ENCODE results near the gene PDIA4. TPM values are rescaled to one million over a fixed set of nuclear protein-coding genes. Genes with fewer than 3 reads are reported as not detected.
"Not testable (repeated sequence)": the region's sequence is repeated elsewhere in the genome, so short reads cannot be mapped to it uniquely, and the experiment has no call there.

Gene PDIA4
- total and polyA plus RNA-seq, 2 donors, result 71.6 to 92.8 TPM

DNA sequence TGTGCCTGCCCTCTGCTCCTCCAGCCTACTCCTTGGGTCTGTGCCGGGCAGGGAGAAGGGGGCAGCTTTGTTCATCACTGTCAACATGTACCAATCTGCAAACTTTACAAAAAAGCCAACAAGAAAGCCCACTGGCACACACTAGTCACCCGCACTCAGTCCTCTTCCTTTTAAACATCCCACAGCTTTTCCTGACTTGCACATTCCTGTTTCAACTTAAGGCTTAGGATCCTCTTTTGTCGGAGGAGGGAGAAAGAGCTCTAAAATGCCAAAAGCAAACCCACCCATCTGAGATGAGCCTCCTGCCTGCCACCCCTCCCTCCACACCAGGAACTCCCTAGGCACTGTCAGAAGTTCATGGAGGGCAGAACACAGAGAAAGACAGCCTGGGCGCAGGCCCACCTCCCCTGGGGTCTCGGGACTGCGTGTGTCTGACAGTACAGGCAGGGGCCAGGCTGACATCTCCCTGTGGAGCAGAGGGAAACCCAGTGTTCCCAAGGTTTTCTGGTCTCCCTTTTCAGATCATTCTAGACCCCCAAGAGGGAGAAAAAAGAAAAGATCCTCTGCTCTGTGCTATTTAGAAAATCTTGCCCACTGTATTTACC is 5.4 kb downstream of the PDIA4 start:
- Histone ChIP-seq H3K27ac (ENCODE audit: low read depth) (no peak overlapping the region), H3K4me1 (ENCODE audit: insufficient read depth) (no peaks in the 10 kb centered on the region), H3K36me3 (ENCODE audit: insufficient read depth) (peaks cover 2% of the 10 kb centered on the region), H3K4me3 (ENCODE audit: low read depth, low read length) (no peak overlapping the region)
- DNase-seq (ENCODE audit: extremely low spot score), result no peak
- WGBS, result 74% methylated on average over 6 of the region's 6 CpGs

DNA sequence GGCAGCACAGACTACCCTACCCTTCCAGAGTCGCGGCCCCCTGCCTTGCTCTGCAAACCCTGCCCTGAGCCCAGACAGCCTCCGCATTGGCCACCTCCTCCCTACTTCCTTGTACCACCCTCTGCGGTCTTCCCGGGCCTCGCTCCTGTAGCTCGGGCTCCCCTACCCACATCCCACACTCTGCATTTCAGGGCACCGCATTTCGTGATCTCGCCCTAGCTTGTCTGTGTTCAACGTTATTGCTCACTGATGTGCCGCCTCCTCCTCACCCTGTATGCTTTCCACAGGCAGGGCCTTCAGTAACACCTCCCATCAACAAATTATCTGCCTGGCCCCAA is 6.6 kb downstream of the PDIA4 start:
- no peaks in the 10 kb centered on the region for H3K4me1 ChIP-seq (ENCODE audit: insufficient read depth)
- H3K27ac ChIP-seq (ENCODE audit: low read depth), result no peak overlapping the region
- peaks cover 2% of the 10 kb centered on the region for H3K36me3 ChIP-seq (ENCODE audit: insufficient read depth)
- no peak overlapping the region for H3K4me3 ChIP-seq (ENCODE audit: low read depth, low read length)
- no peak for DNase-seq (ENCODE audit: extremely low spot score)
- WGBS, result 90% methylated on average over 12 of the region's 12 CpGs

- H3K4me1 ChIP-seq (ENCODE audit: insufficient read depth), result no peaks in the 10 kb centered on the region
- no peak overlapping the region for H3K4me3 ChIP-seq (ENCODE audit: low read depth, low read length)
- WGBS, result 90% methylated on average over 11 of the region's 11 CpGs
- no peak for DNase-seq (ENCODE audit: extremely low spot score)
- H3K36me3 ChIP-seq (ENCODE audit: insufficient read depth), result peaks cover 5% of the 10 kb centered on the region
- H3K27ac ChIP-seq (ENCODE audit: low read depth), result no peak overlapping the region
Observed at GRCh38 chr7:149020483-149020882, 7.8 kb downstream of the PDIA4 start.

DNA sequence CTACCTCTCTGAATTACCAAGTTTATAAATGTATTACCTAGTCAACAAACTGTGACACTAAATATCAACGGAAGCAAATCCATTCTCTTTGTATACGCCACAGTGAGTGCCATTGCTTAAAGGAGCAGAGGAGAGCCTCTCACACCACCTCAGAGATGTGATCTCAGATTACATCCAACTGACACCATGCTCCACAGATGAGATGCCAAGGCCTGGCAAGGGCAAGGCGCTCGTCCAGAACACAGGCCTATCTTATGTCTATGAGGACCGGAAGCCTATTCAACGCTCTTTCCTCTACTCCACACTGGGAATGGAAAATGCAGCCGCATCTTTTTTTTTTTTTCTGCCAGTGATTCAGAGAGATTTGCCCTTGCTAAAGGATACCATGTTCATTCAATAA is 11.4 kb downstream of the PDIA4 start:
- H3K36me3 ChIP-seq (ENCODE audit: insufficient read depth), result peaks cover 8% of the 10 kb centered on the region
- no peak overlapping the region for H3K4me3 ChIP-seq (ENCODE audit: low read depth, low read length)
- no peak overlapping the region for H3K27ac ChIP-seq (ENCODE audit: low read depth)
- H3K4me1 ChIP-seq (ENCODE audit: insufficient read depth), result no peaks in the 10 kb centered on the region
- DNase-seq (ENCODE audit: extremely low spot score), result no peak
- 79% methylated on average over 7 of the region's 7 CpGs for WGBS

DNA sequence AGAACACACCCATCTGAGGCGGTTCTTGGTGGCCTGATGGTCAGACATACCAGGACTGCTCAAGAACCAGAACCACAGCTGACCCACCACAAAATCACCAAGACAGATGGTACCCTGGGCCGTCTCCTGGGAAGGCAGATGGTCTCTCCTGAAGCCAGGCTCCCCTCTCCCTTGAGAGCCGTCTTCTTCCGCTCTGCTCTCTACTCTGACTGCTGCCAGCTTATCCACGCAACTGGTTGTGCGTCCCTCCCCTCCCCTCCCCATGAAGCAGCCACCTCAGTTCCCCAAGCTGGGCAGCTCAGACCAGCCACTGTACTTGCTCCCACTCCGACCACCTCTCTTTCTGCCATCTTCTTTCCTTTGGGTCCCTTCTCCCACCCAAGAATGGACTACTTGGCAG is 14.0 kb downstream of the PDIA4 start:
- Histone ChIP-seq H3K4me1 (ENCODE audit: insufficient read depth) (no peaks in the 10 kb centered on the region), H3K27ac (ENCODE audit: low read depth) (no peak overlapping the region), H3K4me3 (ENCODE audit: low read depth, low read length) (no peak overlapping the region), H3K36me3 (ENCODE audit: insufficient read depth) (peaks cover 10% of the 10 kb centered on the region)
- 89% methylated on average over 7 of the region's 7 CpGs for WGBS
- DNase-seq (ENCODE audit: extremely low spot score), result no peak

GRCh38 chr7:149013876-149014275 is 14.4 kb downstream of the PDIA4 start:
- H3K36me3 ChIP-seq (ENCODE audit: insufficient read depth), result peaks cover 10% of the 10 kb centered on the region
- no peak overlapping the region for H3K27ac ChIP-seq (ENCODE audit: low read depth)
- DNase-seq (ENCODE audit: extremely low spot score), result no peak
- no peak overlapping the region for H3K4me3 ChIP-seq (ENCODE audit: low read depth, low read length)
- 85% methylated on average over 5 of the region's 5 CpGs for whole genome bisulfite sequencing
- no peaks in the 10 kb centered on the region for H3K4me1 ChIP-seq (ENCODE audit: insufficient read depth)

DNA sequence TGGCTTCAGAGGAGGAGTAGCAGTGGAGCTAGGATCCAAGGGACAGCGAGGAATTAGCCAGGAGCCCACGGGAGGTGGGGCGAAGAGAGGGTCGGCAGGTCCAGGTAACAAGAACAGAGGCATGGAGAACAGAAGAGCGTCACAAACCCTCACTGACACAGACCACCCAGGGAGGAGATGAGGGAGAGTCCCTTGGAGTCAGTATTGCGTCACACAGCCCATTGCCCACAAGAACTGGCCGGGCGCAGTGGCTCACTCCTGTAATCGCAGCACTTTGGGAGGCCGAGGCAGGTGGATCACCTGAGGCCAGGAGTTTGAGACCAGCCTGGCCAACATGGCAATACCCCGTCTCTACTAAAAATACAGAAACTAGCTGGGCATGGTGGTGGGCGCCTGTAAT is 15.6 kb downstream of the PDIA4 start:
- H3K4me1 ChIP-seq (ENCODE audit: insufficient read depth); H3K27ac ChIP-seq (ENCODE audit: low read depth); H3K4me3 ChIP-seq (ENCODE audit: low read depth, low read length); H3K36me3 ChIP-seq (ENCODE audit: insufficient read depth); DNase-seq (ENCODE audit: extremely low spot score): not testable (repeated sequence)
- 88% methylated on average over 12 of the region's 12 CpGs for WGBS

DNA sequence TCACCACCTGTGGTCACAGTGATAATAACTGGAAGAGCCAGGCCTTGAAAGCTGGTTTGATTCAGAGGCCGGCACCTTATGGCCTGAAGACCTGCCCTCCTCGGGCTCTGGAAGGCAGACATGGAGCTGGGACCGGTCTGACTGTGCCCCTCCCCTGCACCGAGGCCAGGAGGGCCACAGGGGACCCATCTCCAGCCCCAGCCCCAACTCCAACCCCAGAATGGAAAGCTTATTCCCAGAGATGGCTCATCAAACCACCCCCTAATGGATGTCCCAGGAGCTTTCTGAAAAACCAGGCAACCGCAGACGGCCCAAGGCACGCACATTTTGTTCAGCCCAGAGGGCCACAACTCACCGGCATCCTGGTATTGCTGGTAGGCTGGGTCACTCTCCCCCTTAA is 16.8 kb downstream of the PDIA4 start:
- Histone ChIP-seq H3K4me1 (ENCODE audit: insufficient read depth) (no peaks in the 10 kb centered on the region), H3K4me3 (ENCODE audit: low read depth, low read length) (no peak overlapping the region), H3K27ac (ENCODE audit: low read depth) (no peak overlapping the region), H3K36me3 (ENCODE audit: insufficient read depth) (peaks cover 11% of the 10 kb centered on the region)
- 94% methylated on average over 8 of the region's 8 CpGs for WGBS
- no peak for DNase-seq (ENCODE audit: extremely low spot score)

- no peak overlapping the region for H3K27ac ChIP-seq (ENCODE audit: low read depth)
- DNase-seq (ENCODE audit: extremely low spot score), result no peak
- H3K36me3 ChIP-seq (ENCODE audit: insufficient read depth), result peaks cover 8% of the 10 kb centered on the region
- 95% methylated on average over 5 of the region's 5 CpGs for WGBS
- no peaks in the 10 kb centered on the region for H3K4me1 ChIP-seq (ENCODE audit: insufficient read depth)
- H3K4me3 ChIP-seq (ENCODE audit: low read depth, low read length), result no peak overlapping the region
Observed at GRCh38 chr7:149010451-149010850, 17.9 kb downstream of the PDIA4 start.

DNA sequence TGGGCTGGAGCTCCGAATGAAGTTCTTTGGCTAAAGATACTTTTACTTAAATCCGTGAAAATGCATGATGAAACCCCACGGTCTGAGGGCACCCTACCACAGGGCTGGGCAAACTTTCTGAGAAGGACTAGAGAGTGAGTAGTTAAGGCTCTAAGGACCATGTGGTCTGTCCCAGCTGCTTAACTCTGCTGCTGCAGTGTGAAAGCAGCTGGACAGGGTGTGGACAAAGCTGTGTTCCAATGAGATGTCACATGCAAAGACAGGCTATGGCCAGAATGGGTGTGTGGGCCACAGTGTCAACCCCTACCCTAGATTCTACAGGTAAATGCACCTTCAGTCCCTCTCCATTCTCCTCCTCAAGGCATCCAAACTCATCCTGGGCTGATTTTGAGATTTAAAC is 18.8 kb downstream of the PDIA4 start:
- H3K36me3 ChIP-seq (ENCODE audit: insufficient read depth), result peaks cover 8% of the 10 kb centered on the region

GRCh38 chr7:149007611-149008010 is 20.7 kb downstream of the PDIA4 start:
- H3K4me3 ChIP-seq (ENCODE audit: low read depth, low read length), result no peak overlapping the region
- H3K27ac ChIP-seq (ENCODE audit: low read depth), result no peak overlapping the region
- H3K4me1 ChIP-seq (ENCODE audit: insufficient read depth), result no peaks in the 10 kb centered on the region
- H3K36me3 ChIP-seq (ENCODE audit: insufficient read depth), result peaks cover 10% of the 10 kb centered on the region
- no peak for DNase-seq (ENCODE audit: extremely low spot score)
- WGBS, result 78% methylated on average over 6 of the region's 6 CpGs

More for the DNA sequence above, 18.8 kb downstream of the PDIA4 start:
- no peaks in the 10 kb centered on the region for H3K4me1 ChIP-seq (ENCODE audit: insufficient read depth)
- no peak overlapping the region for H3K4me3 ChIP-seq (ENCODE audit: low read depth, low read length)
- no peak overlapping the region for H3K27ac ChIP-seq (ENCODE audit: low read depth)
- 91% methylated on average over 3 of the region's 3 CpGs for WGBS
- no peak for DNase-seq (ENCODE audit: extremely low spot score)

- Histone ChIP-seq H3K4me3 (ENCODE audit: low read depth, low read length) (no peak overlapping the region), H3K4me1 (ENCODE audit: insufficient read depth) (no peaks in the 10 kb centered on the region), H3K36me3 (ENCODE audit: insufficient read depth) (peaks cover 10% of the 10 kb centered on the region), H3K27ac (ENCODE audit: low read depth) (no peak overlapping the region)
- 75% methylated on average over 3 of the region's 3 CpGs for WGBS
- DNase-seq (ENCODE audit: extremely low spot score), result no peak
Observed at GRCh38 chr7:149007146-149007545, 21.2 kb downstream of the PDIA4 start.

- 84% methylated on average over 10 of the region's 10 CpGs for WGBS
- H3K4me3 ChIP-seq (ENCODE audit: low read depth, low read length), result no peak overlapping the region
- DNase-seq (ENCODE audit: extremely low spot score), result no peak
- no peaks in the 10 kb centered on the region for H3K4me1 ChIP-seq (ENCODE audit: insufficient read depth)
- no peak overlapping the region for H3K27ac ChIP-seq (ENCODE audit: low read depth)
- H3K36me3 ChIP-seq (ENCODE audit: insufficient read depth), result peaks cover 7% of the 10 kb centered on the region
Observed at GRCh38 chr7:149006345-149006725, 22.0 kb downstream of the PDIA4 start.

DNA sequence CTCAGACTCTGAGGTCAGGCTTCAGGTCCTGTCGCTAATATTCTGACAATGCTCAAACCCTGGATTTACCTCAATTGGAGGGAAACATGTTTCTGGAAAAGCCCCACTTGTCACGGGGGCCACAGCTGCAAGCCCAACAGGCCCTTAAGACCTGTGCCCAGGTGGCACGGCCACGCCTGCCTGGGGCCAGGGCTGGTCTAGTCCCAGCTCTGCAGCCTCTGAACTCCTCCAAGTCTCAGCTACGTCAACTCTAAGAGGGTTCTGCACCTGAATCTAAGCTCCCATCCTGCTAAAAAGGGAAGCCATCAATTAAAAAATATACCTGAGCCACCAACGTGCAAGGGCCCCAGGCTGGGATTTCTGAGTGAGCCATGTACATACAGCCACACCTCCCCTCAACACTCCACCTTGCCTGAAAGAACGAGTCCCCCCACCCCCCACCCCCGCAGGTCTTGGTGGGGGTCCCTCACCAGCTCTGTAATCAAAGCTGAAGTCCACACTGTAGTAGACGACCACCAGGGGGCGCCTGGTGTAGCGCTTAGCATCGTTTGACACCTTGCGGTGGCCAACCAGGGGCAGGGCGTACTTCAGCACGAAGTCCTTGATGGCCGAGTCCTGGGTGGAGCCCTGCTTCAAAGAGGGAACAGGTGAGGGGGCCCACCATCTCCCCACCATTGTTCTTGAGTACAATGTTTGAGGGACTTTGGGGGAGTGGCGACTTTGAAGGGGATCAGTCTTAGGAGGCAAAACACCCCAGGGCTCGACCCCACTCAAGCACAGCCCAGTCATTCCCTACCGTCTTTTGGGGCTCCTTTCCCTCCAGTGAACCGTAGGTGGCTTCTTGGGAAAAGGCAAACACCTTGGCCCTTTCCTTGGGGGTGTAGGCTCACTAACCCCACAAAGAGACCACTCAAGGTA is 22.6 kb downstream of the PDIA4 start:
- peaks cover 7% of the 10 kb centered on the region for H3K36me3 ChIP-seq (ENCODE audit: insufficient read depth)
- no peak for DNase-seq (ENCODE audit: extremely low spot score)
- no peak overlapping the region for H3K27ac ChIP-seq (ENCODE audit: low read depth)
- no peak overlapping the region for H3K4me3 ChIP-seq (ENCODE audit: low read depth, low read length)
- 46% methylated on average over 20 of the region's 20 CpGs for WGBS
- H3K4me1 ChIP-seq (ENCODE audit: insufficient read depth), result no peaks in the 10 kb centered on the region

Measured in urinary bladder (tissue), 4 donors.